ENCODE results near the gene NTF4. TPM values are rescaled to one million over a fixed set of nuclear protein-coding genes. Genes with fewer than 3 reads are reported as not detected.
"Not testable (repeated sequence)": the region's sequence is repeated elsewhere in the genome, so short reads cannot be mapped to it uniquely, and the experiment has no call there.

The NTF4 gene
- polyA plus RNA-seq, 2 of the 4 experiments (the other 2 are of a cell fraction), result 0.37 to 1.0 TPM

DNA sequence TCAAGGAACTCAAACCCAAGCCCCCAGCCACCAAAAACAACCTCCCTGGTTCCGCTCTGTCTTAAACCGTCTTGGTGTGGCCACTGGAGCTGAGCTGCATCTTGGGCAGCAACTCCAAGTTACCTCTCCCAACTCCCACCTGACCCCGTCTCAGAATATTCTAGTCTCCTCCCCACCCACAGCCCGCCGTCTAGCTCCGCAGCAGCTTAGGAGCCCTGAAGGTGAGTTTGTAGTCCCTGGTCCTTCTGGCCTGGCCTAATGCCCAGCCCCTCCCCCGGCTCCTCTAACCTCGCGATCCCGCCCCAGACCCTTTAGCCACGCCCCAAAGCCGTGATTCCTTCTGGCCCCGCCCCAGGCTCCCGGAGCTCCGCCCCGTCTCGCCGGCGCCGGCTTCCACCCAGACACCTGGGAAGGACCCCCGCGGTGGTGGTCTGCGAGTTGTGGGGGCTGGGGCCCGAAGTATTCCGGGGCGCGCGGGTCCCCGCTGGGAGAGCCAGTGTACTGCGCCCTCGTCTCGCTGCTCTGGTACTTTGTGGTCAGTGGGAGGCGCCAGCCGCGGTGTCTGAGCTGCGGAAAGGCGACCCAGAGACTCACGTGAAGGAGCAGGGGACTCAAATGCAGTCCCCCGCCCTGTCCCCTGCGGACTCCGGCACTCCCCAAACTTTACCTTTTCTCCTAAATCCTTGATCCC is 45.2 kb downstream of the NTF4 start:
- no peaks in the 10 kb centered on the region for H3K9me3 ChIP-seq
- peak overlapping the region; percentile 47 for H3K4me3 ChIP-seq
- peak overlapping the region; percentile 45 to 70; a peak in 5 of 6 replicates for H3K27ac ChIP-seq
- H3K4me1 ChIP-seq, result peaks cover 14% of the 10 kb centered on the region; the same call in 2 of the 3 replicates
- peak overlapping the region; percentile 79 for H3K4me2 ChIP-seq
- no peak for TF ChIP-seq NFE2L2 (conservative IDR thresholded peaks at IDR 0.05; ENCODE audit: low read length)
- peak in 1 of 2 experiments; percentile 27; a peak in 1 of 5 replicates for TF ChIP-seq RAD21 (conservative IDR thresholded peaks at IDR 0.05 in 1 of 2, IDR thresholded peaks at IDR 0.05 in 1 of 2)
- peak; percentile 49 for TF ChIP-seq CHD2 (IDR thresholded peaks at IDR 0.05; ENCODE audit: low read length, partially characterized antibody)
- TF ChIP-seq POLR2A (IDR thresholded peaks at IDR 0.05; ENCODE audit: low read length), result no peak
- peak in 1 of 2 experiments; percentile 42; a peak in 1 of 5 replicates for TF ChIP-seq JUN (IDR thresholded peaks at IDR 0.05)
- TF ChIP-seq TP53 (CRISPR knock-in tag; IDR thresholded peaks at IDR 0.05), result no peak
- TF ChIP-seq, protein P1, sequence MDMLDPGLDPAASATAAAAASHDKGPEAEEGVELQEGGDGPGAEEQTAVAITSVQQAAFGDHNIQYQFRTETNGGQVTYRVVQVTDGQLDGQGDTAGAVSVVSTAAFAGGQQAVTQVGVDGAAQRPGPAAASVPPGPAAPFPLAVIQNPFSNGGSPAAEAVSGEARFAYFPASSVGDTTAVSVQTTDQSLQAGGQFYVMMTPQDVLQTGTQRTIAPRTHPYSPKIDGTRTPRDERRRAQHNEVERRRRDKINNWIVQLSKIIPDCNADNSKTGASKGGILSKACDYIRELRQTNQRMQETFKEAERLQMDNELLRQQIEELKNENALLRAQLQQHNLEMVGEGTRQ (IDR thresholded peaks at IDR 0.05), result no peak
- no peak for TF ChIP-seq ZFP36 (IDR thresholded peaks at IDR 0.05; ENCODE audit: borderline replicate concordance, partially characterized antibody)
- TF ChIP-seq, protein P2, sequence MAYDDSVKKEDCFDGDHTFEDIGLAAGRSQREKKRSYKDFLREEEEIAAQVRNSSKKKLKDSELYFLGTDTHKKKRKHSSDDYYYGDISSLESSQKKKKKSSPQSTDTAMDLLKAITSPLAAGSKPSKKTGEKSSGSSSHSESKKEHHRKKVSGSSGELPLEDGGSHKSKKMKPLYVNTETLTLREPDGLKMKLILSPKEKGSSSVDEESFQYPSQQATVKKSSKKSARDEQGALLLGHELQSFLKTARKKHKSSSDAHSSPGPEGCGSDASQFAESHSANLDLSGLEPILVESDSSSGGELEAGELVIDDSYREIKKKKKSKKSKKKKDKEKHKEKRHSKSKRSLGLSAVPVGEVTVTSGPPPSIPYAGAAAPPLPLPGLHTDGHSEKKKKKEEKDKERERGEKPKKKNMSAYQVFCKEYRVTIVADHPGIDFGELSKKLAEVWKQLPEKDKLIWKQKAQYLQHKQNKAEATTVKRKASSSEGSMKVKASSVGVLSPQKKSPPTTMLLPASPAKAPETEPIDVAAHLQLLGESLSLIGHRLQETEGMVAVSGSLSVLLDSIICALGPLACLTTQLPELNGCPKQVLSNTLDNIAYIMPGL (CRISPR knock-in tag; IDR thresholded peaks at IDR 0.05; ENCODE audit: borderline replicate concordance), result no peak
- TF ChIP-seq HES2 (IDR thresholded peaks at IDR 0.05), result no peak
- TF ChIP-seq HDAC2 (IDR thresholded peaks at IDR 0.05), result no peak
- peak; percentile 44 for TF ChIP-seq CTCF (IDR thresholded peaks at IDR 0.05)
- TF ChIP-seq CBX8 (IDR thresholded peaks at IDR 0.05), result no peak
- TF ChIP-seq NPAS2 (CRISPR knock-in tag; IDR thresholded peaks at IDR 0.05; ENCODE audit: borderline replicate concordance), result no peak
- TF ChIP-seq HOXB5 (CRISPR knock-in tag; IDR thresholded peaks at IDR 0.05), result 0 out of 2 replicates have a peak, but pooled peaks have one; percentile 11
- TF ChIP-seq EHMT2 (IDR thresholded peaks at IDR 0.05; ENCODE audit: low read depth), result no peak
- TF ChIP-seq, protein P3, sequence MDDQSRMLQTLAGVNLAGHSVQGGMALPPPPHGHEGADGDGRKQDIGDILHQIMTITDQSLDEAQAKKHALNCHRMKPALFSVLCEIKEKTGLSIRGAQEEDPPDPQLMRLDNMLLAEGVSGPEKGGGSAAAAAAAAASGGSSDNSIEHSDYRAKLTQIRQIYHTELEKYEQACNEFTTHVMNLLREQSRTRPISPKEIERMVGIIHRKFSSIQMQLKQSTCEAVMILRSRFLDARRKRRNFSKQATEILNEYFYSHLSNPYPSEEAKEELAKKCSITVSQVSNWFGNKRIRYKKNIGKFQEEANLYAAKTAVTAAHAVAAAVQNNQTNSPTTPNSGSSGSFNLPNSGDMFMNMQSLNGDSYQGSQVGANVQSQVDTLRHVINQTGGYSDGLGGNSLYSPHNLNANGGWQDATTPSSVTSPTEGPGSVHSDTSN (IDR thresholded peaks at IDR 0.05), result peak; percentile 18; the same call in 1 of the 2 replicates
- no peak; the same call in 1 of the 2 replicates for TF ChIP-seq GATA3 (IDR thresholded peaks at IDR 0.05; ENCODE audit: borderline replicate concordance)
- 0 out of 2 replicates have a peak, but pooled peaks have one; percentile 17 for TF ChIP-seq REST (IDR thresholded peaks at IDR 0.05)
- no peak for TF ChIP-seq E2F6 (IDR thresholded peaks at IDR 0.05; ENCODE audit: borderline replicate concordance, low read depth)
- TF ChIP-seq, protein P4, sequence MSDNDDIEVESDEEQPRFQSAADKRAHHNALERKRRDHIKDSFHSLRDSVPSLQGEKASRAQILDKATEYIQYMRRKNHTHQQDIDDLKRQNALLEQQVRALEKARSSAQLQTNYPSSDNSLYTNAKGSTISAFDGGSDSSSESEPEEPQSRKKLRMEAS (IDR thresholded peaks at IDR 0.05), result no peak
- TF ChIP-seq HOXA7 (CRISPR knock-in tag; IDR thresholded peaks at IDR 0.05), result no peak
- TF ChIP-seq FOSB (CRISPR knock-in tag; IDR thresholded peaks at IDR 0.05), result no peak
- DNase-seq (ENCODE audit: low read depth in 1 of 2, low spot score in 1 of 2) (peak; percentile 74 to 77), ATAC-seq (peak; percentile 52 to 73), FAIRE-seq (no peak)
- CTCF ChIA-PET, result interaction anchor here (0.6 to 21.8 kb wide), 16 partner anchors 10 to 392 kb away, joined by 3 to 408 read pairs (median 6); partner anchors contain the start of genes GYS1, KCNA7, NTF4 and RUVBL2
- POLR2A ChIA-PET, result interaction anchor here (0.6 to 1.8 kb wide), 8 partner anchors 9 to 433 kb away, joined by 3 to 16 read pairs (median 4); partner anchors contain the start of genes CGB7, GYS1, LIN7B and RUVBL2
- WGBS (ENCODE audit: missing lambda C conversion rate), result 37% methylated on average over 17 of the region's 41 CpGs

- not testable (repeated sequence) for H3K9me3 ChIP-seq; H3K27ac ChIP-seq; DNase-seq (ENCODE audit: low read depth in 1 of 2, low spot score in 1 of 2); FAIRE-seq; H3K4me3 ChIP-seq
- ChIA-PET CTCF (interaction anchor here (0.6 to 21.8 kb wide), 20 partner anchors 9 to 393 kb away, joined by 3 to 408 read pairs (median 6); partner anchors contain the start of genes GYS1, KCNA7, NTF4 and RUVBL2), POLR2A (interaction anchor here (0.6 to 1.8 kb wide), 8 partner anchors 9 to 434 kb away, joined by 3 to 16 read pairs (median 4); partner anchors contain the start of genes CGB7, GYS1, LIN7B and RUVBL2)
- ATAC-seq, result peak in 1 of 2 experiments; percentile 9; a peak in 2 of 6 replicates
- Histone ChIP-seq H3K4me2 (peak overlapping the region; percentile 79), H3K4me1 (peaks cover 14% of the 10 kb centered on the region; the same call in 2 of the 3 replicates)
- 87% methylated on average over 50 of the region's 50 CpGs for WGBS (ENCODE audit: missing lambda C conversion rate)
Observed at GRCh38 chr19:49018388-49019241, 46.0 kb downstream of the NTF4 start.
